Mucosa of descending colon (tissue), 3 donors: ENCODE data around the gene ZNF71. TPM values are rescaled to one million over a fixed set of nuclear protein-coding genes. Genes with fewer than 3 reads are reported as not detected.
"Not testable (repeated sequence)": the region's sequence is repeated elsewhere in the genome, so short reads cannot be mapped to it uniquely, and the experiment has no call there.

ENCODE experiments used
- ATAC-seq: fragments of 200-7000 bp; cut with Tn5 transposase; one replicate; pipeline ENCODE4 v1.9.1; 2020; ENCODE audit warnings: mild to moderate bottlenecking, moderate library complexity
- DNase-seq, 3 donors: peaks; one replicate each; pipeline ENCODE4 v3.0.0-alpha.2; 2020
- H3K36me3 ChIP-seq: fragments of 200-600 bp; one replicate; pipeline ENCODE4 v1.8.0; 2021; ENCODE audit warnings: low read depth, mild to moderate bottlenecking
- H3K4me1 ChIP-seq: fragments of 200-600 bp; one replicate; pipeline ENCODE4 v1.8.0; 2021; ENCODE audit warnings: low read depth, mild to moderate bottlenecking
- H3K4me3 ChIP-seq: fragments of 200-600 bp; one replicate; pipeline ENCODE4 v1.8.0; 2021; ENCODE audit warnings: mild to moderate bottlenecking
- H3K9me3 ChIP-seq: fragments of 200-600 bp; one replicate; pipeline ENCODE4 v1.8.0; 2021; ENCODE audit warnings: mild to moderate bottlenecking
- intact Hi-C, 2 donors: fragments of 100-400 bp; cut with DNase I in 1 of 2; cut with micrococcal nuclease in 1 of 2; formaldehyde crosslinking; loops; one replicate each; pipeline versions ENCODE4 v1.11.0 to v1.11.1; 2022; cut with DNase I, micrococcal nuclease
- total RNA-seq, 3 donors: library from RNA; stranded (reverse); fragmentation: NEBNext Ultra II Directional in 2 of 3; extraction: Animal tissue kit (Norgen Biotek cat#: 25700) in 2 of 3; gene quantifications; one replicate each; pipeline versions ENCODE4 v1.2.1 to v1.2.4, GENCODE V29; 2021 to 2023
- TF ChIP-seq, protein P1 (sequence below): fragments of 200-600 bp; IDR thresholded peaks from one replicate; pipeline ENCODE4 v1.8.0; 2022; ENCODE audit warnings: antibody characterized with exemption, mild to moderate bottlenecking
- donor health status: DM: no; HTN: no; CAD: no; lungs with moderate emphysema.
- donor health status: DM: no; HTN: no; CAD: no.
- donor health status: DM: no; HTN: yes; CAD: no.

ZNF71 gene
- total RNA-seq, 3 donors from 2014 or later, result 2.8 to 12.2 (median 3.2) TPM

DNA sequence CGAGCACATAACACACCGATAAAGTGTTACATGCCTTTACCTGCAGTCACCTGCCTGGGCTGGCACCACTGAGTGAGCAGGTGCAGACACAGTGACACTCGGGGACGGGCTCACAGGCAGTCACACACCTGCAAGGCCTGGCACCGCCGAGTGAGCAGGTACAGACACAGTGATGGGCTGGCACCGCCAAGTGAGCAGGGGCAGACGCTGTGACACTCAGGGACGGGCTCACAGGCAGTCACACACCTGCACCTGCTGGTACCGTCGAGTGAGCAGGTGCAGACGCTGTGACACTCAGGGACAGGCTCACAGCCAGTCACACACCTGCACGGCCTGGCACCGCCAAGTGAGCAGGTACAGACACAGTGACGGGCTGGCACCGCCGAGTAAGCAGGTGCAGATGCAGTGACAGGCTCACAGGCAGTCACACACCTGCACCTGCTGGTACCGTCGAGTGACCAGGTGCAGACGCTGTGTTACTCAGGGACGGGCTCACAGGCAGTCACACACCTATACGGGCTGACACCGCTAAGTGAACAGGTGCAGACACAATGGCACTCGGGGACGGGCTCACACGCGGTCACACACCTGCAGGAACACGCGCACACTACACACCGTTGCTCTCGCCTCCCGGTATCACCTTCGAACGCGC lies 76.0 kb downstream of the ZNF71 start:
- Histone ChIP-seq H3K4me1 (peaks cover 5% of the 10 kb centered on the region), H3K4me3 (peak overlapping the region; percentile 17), H3K9me3 (peaks cover 69% of the 10 kb centered on the region), H3K36me3 (no peaks in the 10 kb centered on the region)
- ATAC-seq (no peak), DNase-seq (peak in 1 of 3 donors; percentile 3)
- intact Hi-C loops, result no loop called here
- TF ChIP-seq, protein P1, sequence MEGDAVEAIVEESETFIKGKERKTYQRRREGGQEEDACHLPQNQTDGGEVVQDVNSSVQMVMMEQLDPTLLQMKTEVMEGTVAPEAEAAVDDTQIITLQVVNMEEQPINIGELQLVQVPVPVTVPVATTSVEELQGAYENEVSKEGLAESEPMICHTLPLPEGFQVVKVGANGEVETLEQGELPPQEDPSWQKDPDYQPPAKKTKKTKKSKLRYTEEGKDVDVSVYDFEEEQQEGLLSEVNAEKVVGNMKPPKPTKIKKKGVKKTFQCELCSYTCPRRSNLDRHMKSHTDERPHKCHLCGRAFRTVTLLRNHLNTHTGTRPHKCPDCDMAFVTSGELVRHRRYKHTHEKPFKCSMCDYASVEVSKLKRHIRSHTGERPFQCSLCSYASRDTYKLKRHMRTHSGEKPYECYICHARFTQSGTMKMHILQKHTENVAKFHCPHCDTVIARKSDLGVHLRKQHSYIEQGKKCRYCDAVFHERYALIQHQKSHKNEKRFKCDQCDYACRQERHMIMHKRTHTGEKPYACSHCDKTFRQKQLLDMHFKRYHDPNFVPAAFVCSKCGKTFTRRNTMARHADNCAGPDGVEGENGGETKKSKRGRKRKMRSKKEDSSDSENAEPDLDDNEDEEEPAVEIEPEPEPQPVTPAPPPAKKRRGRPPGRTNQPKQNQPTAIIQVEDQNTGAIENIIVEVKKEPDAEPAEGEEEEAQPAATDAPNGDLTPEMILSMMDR, result no peak

DNA sequence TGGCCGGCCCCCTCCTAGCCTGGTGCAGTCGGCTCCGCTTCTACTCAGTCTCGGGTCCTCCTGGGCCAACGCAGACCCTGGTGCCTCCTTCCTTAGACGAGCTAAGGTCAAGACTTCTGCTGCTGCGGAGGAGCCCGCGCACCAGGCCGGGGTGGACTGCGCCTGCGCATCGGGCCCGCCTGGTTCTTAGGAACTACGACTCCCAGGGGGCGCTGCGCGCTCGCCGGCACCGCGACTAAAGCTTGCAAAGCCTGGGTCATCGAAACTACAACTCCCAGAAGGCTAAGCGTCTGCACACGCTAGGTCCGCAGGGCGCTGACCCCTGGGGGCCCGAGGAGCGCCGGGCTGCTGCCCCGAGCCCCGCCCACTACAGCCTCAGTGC lies 76.5 kb downstream of the ZNF71 start, which contains the start of gene ZNF835:
ZNF835 (minus strand) TSS at position 145 of the 382 bp plus-strand sequence. CDS start 6,559 bp downstream, outside the sequence.
- intact Hi-C loops, result no loop called here
- ATAC-seq (peak; percentile 76), DNase-seq (peak; percentile 84 to 89 (median 84))
- Histone ChIP-seq H3K36me3 (no peaks in the 10 kb centered on the region), H3K4me1 (peaks cover 5% of the 10 kb centered on the region), H3K4me3 (peak within 1 kb of the TSS; percentile 17), H3K9me3 (peaks cover 69% of the 10 kb centered on the region)
- TF ChIP-seq, protein P1, result no peak

DNA sequence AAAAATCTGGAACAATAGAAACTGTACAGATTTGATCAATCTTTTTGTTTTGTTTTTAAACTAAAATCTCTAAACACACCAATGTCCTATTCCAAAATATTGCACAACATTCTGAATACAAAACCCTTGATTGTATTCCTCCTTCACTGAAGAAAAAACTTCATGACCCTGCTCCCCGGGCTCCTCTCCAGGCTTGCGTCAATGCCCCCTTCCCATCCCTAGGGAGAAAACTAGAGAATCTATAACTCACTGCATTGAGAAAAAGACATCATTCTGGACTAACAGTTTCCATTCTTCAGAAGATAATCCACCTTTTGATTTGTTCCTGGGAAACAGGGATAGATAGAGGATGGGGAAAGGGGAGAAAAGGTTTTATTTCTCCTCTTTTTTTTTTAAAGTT lies 77.5 kb downstream of the ZNF71 start:
- H3K4me3 ChIP-seq, H3K4me1 ChIP-seq, H3K36me3 ChIP-seq, intact Hi-C loops, ATAC-seq, DNase-seq: not testable (repeated sequence)
- peaks cover 71% of the 10 kb centered on the region for H3K9me3 ChIP-seq

Other genes starting within 250 kb of the ZNF71 start
- 1 to 10 TPM; 1.4 to 6.6 (median 1.6) TPM for gene ZNF582, start 201.8 kb upstream of the ZNF71 start, total RNA-seq
- 10 to 100 TPM in 1 of 3 donors, 1 to 10 TPM in 2; 1.4 to 11.2 (median 2.1) TPM for gene ZNF583, start 191.0 kb upstream of the ZNF71 start, total RNA-seq
- gene ZNF667, start 118.0 kb upstream of the ZNF71 start, total RNA-seq, result 10 to 100 TPM in 1 of 3 donors, under 1 TPM in 2; 0.41 to 10.5 (median 0.61) TPM
- 10 to 100 TPM in 1 of 3 donors, 1 to 10 TPM in 2; 2.8 to 14.7 (median 4.2) TPM for gene ZNF471, start 87.4 kb upstream of the ZNF71 start, total RNA-seq
- gene ZFP28, start 56.4 kb upstream of the ZNF71 start, total RNA-seq, result 1 to 10 TPM; 1.6 to 9.6 (median 3.6) TPM
- gene ZNF470, start 27.8 kb upstream of the ZNF71 start, total RNA-seq, result 1 to 10 TPM; 1.6 to 6.7 (median 2.2) TPM
- gene SMIM17, start 47.9 kb downstream of the ZNF71 start, total RNA-seq, result under 1 TPM in 2 of 3 donors, not detected in 1; 0.38 to 0.47 TPM
- gene ZNF835, start 76.5 kb downstream of the ZNF71 start, total RNA-seq, result 1 to 10 TPM in 1 of 3 donors, under 1 TPM in 2; 0.72 to 9.1 (median 0.77) TPM
- 10 to 100 TPM in 1 of 3 donors, 1 to 10 TPM in 2; 2.3 to 27.2 (median 2.5) TPM for gene PEG3, start 245.4 kb downstream of the ZNF71 start, total RNA-seq
- gene ZIM2, start 245.4 kb downstream of the ZNF71 start, total RNA-seq, result under 1 TPM in 2 of 3 donors, not detected in 1; 0.29 to 0.66 TPM